HG03565 (cell line): Measurements from ENCODE around the gene UTRN.

Experiments
- ATAC-seq: cut with Tn5 transposase; IDR thresholded peaks from one replicate; pipeline ENCODE4 v1.9.1; 2021; ENCODE audit warnings: mild to moderate bottlenecking, moderate library complexity; ENCODE audit not compliant: unreplicated experiment

Gene UTRN

GRCh38 chr6:144279484-144280150, 5.5 kb upstream of the UTRN start:
- ATAC-seq: no peak

- no peak for ATAC-seq
Measured at GRCh38 chr6:144283646-144284477, 1.3 kb upstream of the UTRN start.

- peak; percentile 10 for ATAC-seq
Measured at GRCh38 chr6:144284478-144284782, 705 bp upstream of the UTRN start.

GRCh38 chr6:144285548-144285797, 338 bp downstream of the UTRN start:
- no peak for ATAC-seq

- no peak for ATAC-seq
Measured at GRCh38 chr6:144285798-144286502, 815 bp downstream of the UTRN start.

GRCh38 chr6:144286503-144287393, 1.6 kb downstream of the UTRN start:
- no peak for ATAC-seq

- ATAC-seq: no peak
Measured at GRCh38 chr6:144289006-144289405, 3.9 kb downstream of the UTRN start.

- ATAC-seq: no peak
Measured at GRCh38 chr6:144292372-144292771, 7.2 kb downstream of the UTRN start.

- no peak for ATAC-seq
Measured at GRCh38 chr6:144294016-144294415, 8.9 kb downstream of the UTRN start.

GRCh38 chr6:144295211-144295610, 10.1 kb downstream of the UTRN start:
- ATAC-seq: no peak

- no peak for ATAC-seq
Measured at GRCh38 chr6:144295981-144296767, 11.0 kb downstream of the UTRN start.

GRCh38 chr6:144296973-144297372, 11.8 kb downstream of the UTRN start:
- ATAC-seq: no peak

- ATAC-seq: no peak
Measured at GRCh38 chr6:144297511-144298100, 12.5 kb downstream of the UTRN start.

- no peak for ATAC-seq
Measured at GRCh38 chr6:144298194-144298593, 13.1 kb downstream of the UTRN start.

GRCh38 chr6:144298916-144299315, 13.8 kb downstream of the UTRN start:
- no peak for ATAC-seq

- ATAC-seq: no peak
Measured at GRCh38 chr6:144302701-144303372, 17.7 kb downstream of the UTRN start.

- no peak for ATAC-seq
Measured at GRCh38 chr6:144304223-144304848, 19.2 kb downstream of the UTRN start.

- peak; percentile 20 for ATAC-seq
Measured at GRCh38 chr6:144305567-144305966, 20.4 kb downstream of the UTRN start.

GRCh38 chr6:144305985-144306384, 20.9 kb downstream of the UTRN start:
- peak; percentile 88 for ATAC-seq
